ENCODE data around the gene EXTL2.

EXTL2 gene

GRCh38 chr1:100926240-100926639 lies 31.6 kb upstream of the EXTL2 start:
- no peak overlapping the region for H3K4me2 ChIP-seq (ENCODE audit: low read depth, low read length)
- H3K27me3 ChIP-seq (replicated peaks; ENCODE audit: insufficient read depth, low read length): no peaks in the 10 kb centered on the region
- no peak overlapping the region for H2AFZ ChIP-seq (ENCODE audit: low read length)
- H3K9me2 ChIP-seq (replicated peaks; ENCODE audit: insufficient read depth, low read length): no peaks in the 10 kb centered on the region
- H3K4me1 ChIP-seq (ENCODE audit: low read length): no peaks in the 10 kb centered on the region
- DNase-seq: no peak
- H3K9ac ChIP-seq (ENCODE audit: low read length): no peak overlapping the region
- no peak overlapping the region for H3K4me3 ChIP-seq (ENCODE audit: low read length)
- no peaks in the 10 kb centered on the region for H3K79me2 ChIP-seq (ENCODE audit: low read length)
- H3K9me3 ChIP-seq (replicated peaks; ENCODE audit: insufficient read depth, low read length): no peaks in the 10 kb centered on the region
- no peaks in the 10 kb centered on the region for H3F3A ChIP-seq (ENCODE audit: insufficient read depth, low read length)
- TF ChIP-seq EZH2phosphoT487 (IDR thresholded peaks at IDR 0.05; ENCODE audit: low read length): no peak
- TF ChIP-seq EZH2 (optimal IDR thresholded peaks at IDR 0.05; ENCODE audit: low read depth, low read length): no peak
- no peak for TF ChIP-seq CTCF (IDR thresholded peaks at IDR 0.05; ENCODE audit: low read length)
- no peaks in the 10 kb centered on the region for H4K20me1 ChIP-seq (ENCODE audit: insufficient read depth, low read length)
- H3K27ac ChIP-seq (ENCODE audit: low read length): no peak overlapping the region
- H3K36me3 ChIP-seq (replicated peaks; ENCODE audit: insufficient read depth, low read length): no peaks in the 10 kb centered on the region

GRCh38 chr1:100924991-100925390 lies 30.3 kb upstream of the EXTL2 start:
- Histone ChIP-seq H4K20me1 (ENCODE audit: insufficient read depth, low read length) (no peaks in the 10 kb centered on the region), H3K36me3 (replicated peaks; ENCODE audit: insufficient read depth, low read length) (no peaks in the 10 kb centered on the region), H3F3A (ENCODE audit: insufficient read depth, low read length) (no peaks in the 10 kb centered on the region), H3K4me3 (ENCODE audit: low read length) (no peak overlapping the region), H3K79me2 (ENCODE audit: low read length) (no peaks in the 10 kb centered on the region), H3K4me1 (ENCODE audit: low read length) (no peaks in the 10 kb centered on the region), H3K9me2 (replicated peaks; ENCODE audit: insufficient read depth, low read length) (no peaks in the 10 kb centered on the region), H3K4me2 (ENCODE audit: low read depth, low read length) (no peak overlapping the region), H3K9me3 (replicated peaks; ENCODE audit: insufficient read depth, low read length) (no peaks in the 10 kb centered on the region), H3K27ac (ENCODE audit: low read length) (no peak overlapping the region), H3K27me3 (replicated peaks; ENCODE audit: insufficient read depth, low read length) (no peaks in the 10 kb centered on the region), H3K9ac (ENCODE audit: low read length) (no peak overlapping the region), H2AFZ (ENCODE audit: low read length) (no peak overlapping the region)
- no peak for DNase-seq
- no peak for TF ChIP-seq EZH2 (optimal IDR thresholded peaks at IDR 0.05; ENCODE audit: low read depth, low read length)
- TF ChIP-seq CTCF (IDR thresholded peaks at IDR 0.05; ENCODE audit: low read length): no peak
- TF ChIP-seq EZH2phosphoT487 (IDR thresholded peaks at IDR 0.05; ENCODE audit: low read length): no peak

GRCh38 chr1:100924212-100924611 lies 29.6 kb upstream of the EXTL2 start:
- Histone ChIP-seq H3K4me1 (ENCODE audit: low read length) (no peaks in the 10 kb centered on the region), H3K36me3 (replicated peaks; ENCODE audit: insufficient read depth, low read length) (no peaks in the 10 kb centered on the region), H2AFZ (ENCODE audit: low read length) (no peak overlapping the region), H4K20me1 (ENCODE audit: insufficient read depth, low read length) (no peaks in the 10 kb centered on the region), H3K9ac (ENCODE audit: low read length) (no peak overlapping the region), H3K27ac (ENCODE audit: low read length) (no peak overlapping the region), H3K9me3 (replicated peaks; ENCODE audit: insufficient read depth, low read length) (no peaks in the 10 kb centered on the region), H3K4me2 (ENCODE audit: low read depth, low read length) (no peak overlapping the region), H3K27me3 (replicated peaks; ENCODE audit: insufficient read depth, low read length) (no peaks in the 10 kb centered on the region), H3K9me2 (replicated peaks; ENCODE audit: insufficient read depth, low read length) (no peaks in the 10 kb centered on the region), H3K4me3 (ENCODE audit: low read length) (no peak overlapping the region), H3F3A (ENCODE audit: insufficient read depth, low read length) (no peaks in the 10 kb centered on the region), H3K79me2 (ENCODE audit: low read length) (no peaks in the 10 kb centered on the region)
- DNase-seq: no peak
- TF ChIP-seq EZH2phosphoT487 (IDR thresholded peaks at IDR 0.05; ENCODE audit: low read length): no peak
- no peak for TF ChIP-seq EZH2 (optimal IDR thresholded peaks at IDR 0.05; ENCODE audit: low read depth, low read length)
- no peak for TF ChIP-seq CTCF (IDR thresholded peaks at IDR 0.05; ENCODE audit: low read length)
